Fibroblast of lung (primary cell): Measurements from ENCODE around the gene OR2Z1. TPM values are rescaled to one million over a fixed set of nuclear protein-coding genes. Genes with fewer than 3 reads are reported as not detected.

Source experiments
- DNase-seq, 2 donors: peaks; one replicate each; pipeline versions ENCODE4 v3.0.0 to v3.0.0-alpha.2; 2010; ENCODE audit warnings: low read depth in 2 of 2
- H2AFZ ChIP-seq: 2 replicates; pipeline ENCODE4 v1.5.1; 2012; ENCODE audit warnings: low read length, control low read depth, inconsistent platforms
- H3K27ac ChIP-seq: 2 replicates; pipeline ENCODE4 v1.5.1; 2011; ENCODE audit warnings: low read length, control low read depth; ENCODE audit not compliant: insufficient read depth
- H3K27me3 ChIP-seq: 2 replicates; pipeline ENCODE4 v1.5.1; 2011; ENCODE audit warnings: mild to moderate bottlenecking, low read length; ENCODE audit not compliant: control insufficient read depth, insufficient read depth
- H3K36me3 ChIP-seq: 2 replicates; pipeline ENCODE4 v1.5.1; 2011; ENCODE audit warnings: low read length; ENCODE audit not compliant: control insufficient read depth, insufficient read depth
- H3K4me1 ChIP-seq: 2 replicates; pipeline ENCODE4 v1.5.1; 2011; ENCODE audit warnings: low read length; ENCODE audit not compliant: control insufficient read depth, insufficient read depth; ENCODE audit errors: extremely low read depth
- H3K4me2 ChIP-seq: 2 replicates; pipeline ENCODE4 v1.5.1; 2011; ENCODE audit warnings: low read length, control low read depth; ENCODE audit not compliant: insufficient read depth; ENCODE audit errors: extremely low read depth
- H3K4me3 ChIP-seq, 4 experiments: fragments of 200-600 bp in 1 of 4; sonication (generic) in 1 of 4; replicated peaks in 1 of 4; 2 replicates each; pipeline ENCODE4 v1.5.1; 2011 to 2016; ENCODE audit warnings: low read length in 4 of 4, low read depth in 3 of 4, mild to moderate bottlenecking in 3 of 4, control low read depth in 2 of 4, inconsistent platforms in 1 of 4, mixed read lengths in 1 of 4; ENCODE audit not compliant: insufficient read depth in 1 of 4; ENCODE audit errors: control extremely low read depth in 1 of 4
- H3K79me2 ChIP-seq: 2 replicates; pipeline ENCODE4 v1.5.1; 2012; ENCODE audit warnings: mild to moderate bottlenecking, low read length, inconsistent platforms; ENCODE audit not compliant: control insufficient read depth, insufficient read depth
- H3K9ac ChIP-seq: 2 replicates; pipeline ENCODE4 v1.5.1; 2011; ENCODE audit warnings: mild to moderate bottlenecking, low read length, control low read depth; ENCODE audit not compliant: insufficient read depth
- H3K9me3 ChIP-seq: 2 replicates; pipeline ENCODE4 v1.5.1; 2012; ENCODE audit warnings: low read depth, low read length; ENCODE audit not compliant: control insufficient read depth, insufficient read depth
- H4K20me1 ChIP-seq: 2 replicates; pipeline ENCODE4 v1.5.1; 2011; ENCODE audit warnings: low read length; ENCODE audit not compliant: control insufficient read depth, insufficient read depth; ENCODE audit errors: extremely low read depth
- CTCF ChIP-seq, 2 donors: IDR thresholded peaks in 1 of 2; conservative IDR thresholded peaks in 1 of 2; 1 replicate in 1 of 2; 2 replicates in 1 of 2; pipeline ENCODE4 v1.5.1; 2011 to 2012; ENCODE audit warnings: low read length in 2 of 2, control low read depth in 1 of 2, inconsistent platforms in 1 of 2, low read depth in 1 of 2, mild to moderate bottlenecking in 1 of 2
- EZH2 ChIP-seq: IDR thresholded peaks from 2 replicates; pipeline ENCODE4 v1.5.1; 2012; ENCODE audit warnings: low read length, control low read depth, mild to moderate bottlenecking; ENCODE audit errors: missing control alignments
- polyA plus RNA-seq, 2 donors: library from polyadenylated mRNA; depleted of rRNA in 1 of 2; stranded (reverse) in 1 of 2; unstranded in 1 of 2; fragments of >200 nt; gene quantifications; 2 replicates each; pipeline ENCODE4 v1.2.1, GENCODE V29; 2011 to 2012; ENCODE audit warnings: missing spikeins in 1 of 2
- total RNA-seq: library from RNA; depleted of rRNA; stranded (reverse); fragments of >200 nt; gene quantifications from 2 replicates; pipeline ENCODE4 v1.2.1, GENCODE V29; 2014

OR2Z1 gene
- total and polyA plus RNA-seq, 2 donors (not counting 1 experiment from before 2014, with no cell fraction given), result not detected

- H4K20me1 ChIP-seq, result no peaks in the 10 kb centered on the region
- H3K27ac ChIP-seq, result no peak overlapping the region
- no peaks in the 10 kb centered on the region for H3K36me3 ChIP-seq
- H3K9me3 ChIP-seq, result no peaks in the 10 kb centered on the region
- no peaks in the 10 kb centered on the region for H3K27me3 ChIP-seq
- H3K4me2 ChIP-seq, result no peak overlapping the region
- H3K79me2 ChIP-seq, result no peaks in the 10 kb centered on the region
- TF ChIP-seq EZH2, result no peak
- TF ChIP-seq CTCF (conservative IDR thresholded peaks at IDR 0.05 in 1 of 2, IDR thresholded peaks at IDR 0.05 in 1 of 2; ENCODE audit: low read depth in 1 of 2, low read length in 2 of 2), result no peak
- DNase-seq, result no peak
- no peak overlapping the region for H3K9ac ChIP-seq
- no peak overlapping the region for H3K4me3 ChIP-seq
- no peaks in the 10 kb centered on the region for H3K4me1 ChIP-seq
- H2AFZ ChIP-seq, result no peak overlapping the region
Observed at GRCh38 chr19:8678244-8678807, 43.1 kb upstream of the OR2Z1 start.

- Histone ChIP-seq H3K4me2 (no peak overlapping the region), H3K36me3 (no peaks in the 10 kb centered on the region), H3K27me3 (no peaks in the 10 kb centered on the region), H3K27ac (no peak overlapping the region), H4K20me1 (no peaks in the 10 kb centered on the region), H3K9ac (no peak overlapping the region), H3K4me3 (no peak overlapping the region), H2AFZ (no peak overlapping the region), H3K9me3 (no peaks in the 10 kb centered on the region), H3K79me2 (no peaks in the 10 kb centered on the region), H3K4me1 (no peaks in the 10 kb centered on the region)
- TF ChIP-seq EZH2 (no peak), CTCF (conservative IDR thresholded peaks at IDR 0.05 in 1 of 2, IDR thresholded peaks at IDR 0.05 in 1 of 2; ENCODE audit: low read depth in 1 of 2, low read length in 2 of 2) (no peak)
- DNase-seq, result no peak
Observed at GRCh38 chr19:8680676-8681344, 40.6 kb upstream of the OR2Z1 start.

GRCh38 chr19:8681345-8682029 lies 39.9 kb upstream of the OR2Z1 start:
- no peak for DNase-seq
- TF ChIP-seq EZH2, result no peak
- no peak for TF ChIP-seq CTCF (conservative IDR thresholded peaks at IDR 0.05 in 1 of 2, IDR thresholded peaks at IDR 0.05 in 1 of 2; ENCODE audit: low read depth in 1 of 2, low read length in 2 of 2)
- no peaks in the 10 kb centered on the region for H3K9me3 ChIP-seq

More at GRCh38 chr19:8681345-8682029, 39.9 kb upstream of the OR2Z1 start:
- Histone ChIP-seq H3K4me1 (no peaks in the 10 kb centered on the region), H3K79me2 (no peaks in the 10 kb centered on the region), H2AFZ (no peak overlapping the region), H3K9ac (no peak overlapping the region), H3K36me3 (no peaks in the 10 kb centered on the region), H3K4me3 (no peak overlapping the region), H3K4me2 (no peak overlapping the region), H3K27ac (no peak overlapping the region), H4K20me1 (no peaks in the 10 kb centered on the region), H3K27me3 (no peaks in the 10 kb centered on the region)
